Measurements from ENCODE around the gene GLIS2. TPM values are rescaled to one million over a fixed set of nuclear protein-coding genes. Genes with fewer than 3 reads are reported as not detected.

GLIS2 gene
- total and polyA plus RNA-seq, 10 of the 15 experiments (the other 5 are each of a cell fraction or from before 2014, with no cell fraction given) = 0.03 to 0.64 (median 0.18) TPM; not detected in 4

- TF ChIP-seq KAT2A (conservative IDR thresholded peaks at IDR 0.05; ENCODE audit: control insufficient read depth, low read depth, low read length) (no peak), ASH2L (IDR thresholded peaks at IDR 0.05; ENCODE audit: borderline replicate concordance, low read depth) (no peak; the same call in 1 of the 2 replicates), SUPT20H (IDR thresholded peaks at IDR 0.05; ENCODE audit: borderline replicate concordance, control insufficient read depth, low read depth, low read length) (no peak), ZNF622 (IDR thresholded peaks at IDR 0.05) (no peak), ETV6 (conservative IDR thresholded peaks at IDR 0.05 in 1 of 2, IDR thresholded peaks at IDR 0.05 in 1 of 2; ENCODE audit: borderline replicate concordance in 1 of 2, low read depth in 1 of 2) (0 out of 4 replicates have a peak, but pooled peaks of 1 of the 2 experiments have one; percentile 11), MLLT1 (IDR thresholded peaks at IDR 0.05) (peak; percentile 47), CHD4 (IDR thresholded peaks at IDR 0.05) (no peak), MEF2A (IDR thresholded peaks at IDR 0.05; ENCODE audit: insufficient read depth, low read depth, low read length) (no peak), HDAC6 (IDR thresholded peaks at IDR 0.05; ENCODE audit: unreplicated experiment) (no peak), KDM1A (IDR thresholded peaks at IDR 0.05; ENCODE audit: borderline replicate concordance) (no peak), LARP7 (IDR thresholded peaks at IDR 0.05) (peak; percentile 67; the same call in 1 of the 2 replicates), RAD21 (IDR thresholded peaks at IDR 0.05; ENCODE audit: insufficient read depth, low read depth, low read length) (no peak), FOS (IDR thresholded peaks at IDR 0.05; ENCODE audit: borderline replicate concordance, extremely low read depth, insufficient read length) (no peak), SP1 (IDR thresholded peaks at IDR 0.05; ENCODE audit: low read depth, low read length) (peak; percentile 59), POLR2A (IDR thresholded peaks at IDR 0.05; ENCODE audit: low read depth, low read length) (peak; percentile 84), CTCF (IDR thresholded peaks at IDR 0.05 in 2 of 3, conservative IDR thresholded peaks at IDR 0.05 in 1 of 3; ENCODE audit: control insufficient read depth in 2 of 3, extremely low read depth in 1 of 3, insufficient read depth in 1 of 3, low read depth in 3 of 3, low read length in 3 of 3) (no peak), IRF3 (IDR thresholded peaks at IDR 0.05) (no peak), RELB (IDR thresholded peaks at IDR 0.05; ENCODE audit: low read depth) (peak; percentile 87), ZSCAN29 (IDR thresholded peaks at IDR 0.05) (0 out of 2 replicates have a peak, but pooled peaks have one; percentile 27), IRF5 (IDR thresholded peaks at IDR 0.05; ENCODE audit: borderline replicate concordance) (no peak), USF2 (IDR thresholded peaks at IDR 0.05; ENCODE audit: borderline replicate concordance, low read depth, low read length) (peak; percentile 40)
Observed at GRCh38 chr16:4307215-4308037, 8.4 kb upstream of the GLIS2 start (continued).
